C4-2B (cell line): Measurements from ENCODE around the gene PRKAR2B.

Experiments used
- H3K27ac ChIP-seq: fragments of 450-650 bp; 2 replicates; pipeline ENCODE4 v1.5.1; 2017
- ZFX ChIP-seq: fragments of 450-650 bp; IDR thresholded peaks from 2 replicates; pipeline ENCODE4 v1.6.1; 2017
- TF ChIP-seq, protein P1 (sequence below): fragments of 450-650 bp; conservative IDR thresholded peaks from 2 replicates; pipeline ENCODE4 v1.5.1; 2017; ENCODE audit warnings: mild to moderate bottlenecking

The PRKAR2B gene

DNA sequence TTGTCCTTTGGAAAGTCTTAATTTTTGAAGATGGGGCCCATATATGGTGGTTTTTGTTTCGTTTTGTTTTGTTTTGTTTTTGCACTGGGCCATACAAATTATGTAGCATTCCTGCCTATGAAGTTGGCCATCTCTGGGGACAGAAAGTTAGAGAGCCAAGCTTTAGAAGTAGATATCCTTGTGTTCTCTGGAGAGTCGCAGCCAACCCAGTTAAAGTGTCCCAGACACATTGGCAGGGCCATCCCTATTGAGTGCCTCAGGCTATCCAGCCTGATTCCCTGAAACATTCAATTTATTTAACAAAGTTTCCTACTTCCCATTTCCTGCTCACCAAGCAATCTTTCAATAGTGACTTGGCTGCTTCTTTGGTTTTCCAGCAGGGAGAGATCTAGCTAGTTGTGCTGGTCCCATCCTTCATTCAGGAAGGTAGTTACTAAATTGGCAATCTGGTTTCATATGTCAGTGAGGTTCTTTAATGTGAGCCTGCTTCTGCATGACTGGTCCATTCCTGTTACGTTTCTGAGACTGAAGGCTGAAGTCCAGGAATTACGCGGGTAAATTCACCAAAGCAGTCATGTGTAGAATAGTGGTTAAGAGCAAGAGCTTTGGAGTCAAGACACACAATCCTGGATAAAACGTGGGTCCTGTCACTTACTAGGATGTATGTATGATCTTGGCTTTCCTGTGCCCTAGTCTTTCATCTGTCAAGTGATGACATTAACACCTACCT, 75.0 kb downstream of the PRKAR2B start:
- peak overlapping the region; percentile 18; the same call in 1 of the 2 replicates for H3K27ac ChIP-seq
- TF ChIP-seq, protein P1, sequence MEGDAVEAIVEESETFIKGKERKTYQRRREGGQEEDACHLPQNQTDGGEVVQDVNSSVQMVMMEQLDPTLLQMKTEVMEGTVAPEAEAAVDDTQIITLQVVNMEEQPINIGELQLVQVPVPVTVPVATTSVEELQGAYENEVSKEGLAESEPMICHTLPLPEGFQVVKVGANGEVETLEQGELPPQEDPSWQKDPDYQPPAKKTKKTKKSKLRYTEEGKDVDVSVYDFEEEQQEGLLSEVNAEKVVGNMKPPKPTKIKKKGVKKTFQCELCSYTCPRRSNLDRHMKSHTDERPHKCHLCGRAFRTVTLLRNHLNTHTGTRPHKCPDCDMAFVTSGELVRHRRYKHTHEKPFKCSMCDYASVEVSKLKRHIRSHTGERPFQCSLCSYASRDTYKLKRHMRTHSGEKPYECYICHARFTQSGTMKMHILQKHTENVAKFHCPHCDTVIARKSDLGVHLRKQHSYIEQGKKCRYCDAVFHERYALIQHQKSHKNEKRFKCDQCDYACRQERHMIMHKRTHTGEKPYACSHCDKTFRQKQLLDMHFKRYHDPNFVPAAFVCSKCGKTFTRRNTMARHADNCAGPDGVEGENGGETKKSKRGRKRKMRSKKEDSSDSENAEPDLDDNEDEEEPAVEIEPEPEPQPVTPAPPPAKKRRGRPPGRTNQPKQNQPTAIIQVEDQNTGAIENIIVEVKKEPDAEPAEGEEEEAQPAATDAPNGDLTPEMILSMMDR = no peak
- TF ChIP-seq ZFX = no peak

GRCh38 chr7:107122486-107122911, 78.0 kb downstream of the PRKAR2B start:
- TF ChIP-seq ZFX = no peak
- TF ChIP-seq, protein P1 = no peak

DNA sequence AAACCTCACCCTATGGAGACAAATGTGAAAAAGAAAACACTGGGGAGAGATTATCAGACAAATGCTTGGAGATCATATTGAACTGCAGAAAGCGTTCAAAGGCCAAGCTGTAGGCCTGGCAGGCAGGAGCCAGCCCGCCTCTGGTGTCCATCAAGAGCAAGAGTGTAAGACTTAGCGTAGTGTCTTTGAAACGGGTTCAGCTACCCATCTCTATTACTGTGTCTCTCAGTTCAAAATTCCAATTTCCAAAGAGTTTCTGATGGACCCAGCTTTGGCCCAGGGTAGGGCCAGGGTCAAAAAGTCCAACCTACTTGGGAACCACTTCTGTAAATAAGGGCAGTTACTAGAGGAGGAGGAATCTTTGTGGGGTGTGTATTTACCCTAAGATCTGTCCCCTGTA, 78.9 kb downstream of the PRKAR2B start:
- TF ChIP-seq, protein P1 = no peak
- TF ChIP-seq ZFX = no peak
- no peak overlapping the region for H3K27ac ChIP-seq

More at GRCh38 chr7:107122486-107122911, 78.0 kb downstream of the PRKAR2B start:
- H3K27ac ChIP-seq = no peak overlapping the region

- H3K27ac ChIP-seq = no peak overlapping the region
- TF ChIP-seq, protein P1 = no peak
- TF ChIP-seq ZFX = no peak
Observed at GRCh38 chr7:107125475-107125874, 81.0 kb downstream of the PRKAR2B start.

DNA sequence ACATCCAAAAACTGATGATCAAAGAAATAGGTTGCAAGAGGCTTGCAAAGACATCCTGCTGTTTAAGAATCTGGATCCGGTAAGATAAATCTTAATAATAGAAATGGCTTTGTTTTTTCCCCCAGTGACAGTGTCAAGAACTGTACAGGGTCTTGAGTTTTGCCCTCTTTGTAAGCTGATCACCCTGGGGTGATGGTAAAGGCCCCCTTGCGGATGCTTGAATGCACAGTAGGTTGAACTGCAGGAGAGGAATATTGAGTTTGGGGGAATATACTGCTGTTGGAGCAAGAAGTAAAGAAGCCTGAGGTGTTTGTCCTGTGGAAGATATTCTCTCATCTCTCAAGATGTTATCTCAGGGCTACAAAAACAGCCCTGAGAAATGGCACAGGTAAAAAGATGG, 83.7 kb downstream of the PRKAR2B start:
- no peak overlapping the region for H3K27ac ChIP-seq
- TF ChIP-seq, protein P1 = no peak
- TF ChIP-seq ZFX = no peak

DNA sequence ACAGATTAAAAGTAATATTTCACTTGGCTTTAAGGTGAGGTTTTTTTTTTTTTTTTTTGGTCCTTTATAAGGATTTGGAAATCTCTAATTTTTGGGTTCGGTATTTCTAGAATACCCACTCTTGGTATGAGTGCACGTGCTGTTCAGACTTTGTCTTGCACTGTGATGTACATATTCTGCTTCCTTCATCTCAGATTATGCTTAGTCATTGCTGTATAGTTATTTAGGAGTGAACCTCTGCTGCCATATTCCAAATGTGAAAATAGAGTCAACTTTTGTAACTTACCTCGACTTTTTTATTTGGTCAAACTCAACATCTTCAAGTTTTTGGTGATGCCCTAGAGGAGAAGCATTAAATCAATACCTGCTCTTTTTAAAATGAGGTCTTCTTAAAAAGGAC, 84.2 kb downstream of the PRKAR2B start:
- H3K27ac ChIP-seq = no peak overlapping the region
- TF ChIP-seq, protein P1 = no peak
- no peak for TF ChIP-seq ZFX

- TF ChIP-seq, protein P1 = peak; percentile 30
- TF ChIP-seq ZFX = no peak
- H3K27ac ChIP-seq = no peak overlapping the region
Observed at GRCh38 chr7:107130487-107131220, 86.1 kb downstream of the PRKAR2B start.
